HG03432 (cell line): Measurements from ENCODE around the gene SPTB.

Experiments
- ATAC-seq: cut with Tn5 transposase; IDR thresholded peaks from one replicate; pipeline ENCODE4 v1.9.1; 2021; ENCODE audit warnings: mild to moderate bottlenecking, moderate library complexity; ENCODE audit not compliant: unreplicated experiment

SPTB gene

DNA sequence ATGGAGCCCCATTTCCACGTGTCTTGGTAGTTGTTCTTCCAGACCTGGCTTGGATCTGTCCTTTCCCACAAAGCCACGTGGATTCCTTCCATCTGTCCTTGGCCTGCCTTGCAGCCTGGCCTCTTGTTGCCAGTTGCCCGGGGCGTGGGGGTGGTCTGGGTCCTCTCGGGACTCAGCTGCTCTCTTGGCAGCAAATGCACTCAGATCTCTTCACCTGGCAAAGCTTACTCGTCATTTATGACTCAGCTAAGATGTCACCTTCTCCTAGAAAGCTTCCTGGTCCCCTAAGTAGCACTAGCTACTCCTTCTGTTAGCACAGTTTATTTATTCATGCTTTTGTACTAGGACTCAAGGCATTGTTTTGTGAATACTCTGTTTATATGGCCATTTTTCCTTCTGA lies 161.8 kb downstream of the SPTB start:
- no peak for ATAC-seq

DNA sequence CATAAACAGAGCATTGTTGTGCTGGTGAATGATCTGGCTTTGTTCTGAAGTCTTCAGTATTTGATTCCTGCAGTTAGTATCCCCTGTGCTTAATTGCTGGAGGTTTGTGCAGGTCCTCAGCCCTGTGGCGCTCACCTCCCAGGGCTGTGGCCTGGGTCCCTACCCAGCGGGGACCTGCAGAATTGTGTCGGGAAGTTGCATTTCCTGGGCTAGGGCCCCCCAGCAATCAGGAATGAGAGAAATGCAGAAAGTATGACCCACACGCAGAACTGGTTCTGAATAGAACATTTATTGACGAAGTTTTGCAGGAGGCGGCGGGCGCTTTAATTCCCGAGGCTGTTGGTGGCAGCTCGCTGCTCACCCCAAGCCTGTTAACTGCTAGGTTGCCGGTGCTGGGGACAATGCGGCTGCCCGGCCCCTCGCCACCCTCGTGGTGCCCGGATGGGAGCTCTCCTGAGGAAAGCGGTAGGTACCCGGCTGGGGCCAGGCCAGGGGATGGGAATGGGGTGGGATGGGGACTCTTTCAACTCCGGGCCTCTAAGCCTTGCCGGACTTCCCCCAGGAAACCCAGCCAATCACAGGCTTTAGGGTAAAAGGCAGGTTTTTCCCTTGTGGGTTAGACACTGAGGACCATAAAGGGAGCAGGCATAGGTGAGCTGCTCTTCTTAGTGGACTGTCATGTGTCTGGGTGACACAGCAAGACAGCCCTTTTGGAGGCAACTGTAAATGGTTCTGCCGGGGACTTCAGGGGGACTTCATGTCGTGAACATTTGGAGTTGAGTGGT lies 163.9 kb downstream of the SPTB start:
- ATAC-seq, result no peak

DNA sequence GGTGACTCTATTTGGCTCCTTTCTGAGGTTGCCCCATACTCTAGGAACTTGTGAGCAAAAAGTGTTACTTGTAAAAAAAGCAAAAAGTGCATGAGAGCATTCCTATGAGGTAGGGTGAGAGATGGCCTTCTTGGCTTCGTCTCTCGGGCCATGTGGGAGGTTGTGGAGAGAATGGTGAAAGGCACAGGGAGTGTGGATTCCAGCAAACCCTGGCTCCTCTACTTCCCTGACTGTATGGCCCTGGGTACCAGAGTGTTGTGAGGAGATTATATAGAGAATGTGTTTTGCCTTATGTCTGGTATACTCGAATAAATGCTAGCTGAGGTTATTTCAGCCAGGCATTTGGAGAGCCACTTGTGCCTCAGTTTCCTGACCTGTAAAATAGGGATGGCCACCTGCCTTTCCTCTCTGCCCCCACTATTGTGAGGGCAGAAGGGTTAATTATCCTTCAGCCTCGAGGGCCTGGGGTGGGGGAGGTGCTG lies 164.5 kb downstream of the SPTB start:
- ATAC-seq, result no peak

DNA sequence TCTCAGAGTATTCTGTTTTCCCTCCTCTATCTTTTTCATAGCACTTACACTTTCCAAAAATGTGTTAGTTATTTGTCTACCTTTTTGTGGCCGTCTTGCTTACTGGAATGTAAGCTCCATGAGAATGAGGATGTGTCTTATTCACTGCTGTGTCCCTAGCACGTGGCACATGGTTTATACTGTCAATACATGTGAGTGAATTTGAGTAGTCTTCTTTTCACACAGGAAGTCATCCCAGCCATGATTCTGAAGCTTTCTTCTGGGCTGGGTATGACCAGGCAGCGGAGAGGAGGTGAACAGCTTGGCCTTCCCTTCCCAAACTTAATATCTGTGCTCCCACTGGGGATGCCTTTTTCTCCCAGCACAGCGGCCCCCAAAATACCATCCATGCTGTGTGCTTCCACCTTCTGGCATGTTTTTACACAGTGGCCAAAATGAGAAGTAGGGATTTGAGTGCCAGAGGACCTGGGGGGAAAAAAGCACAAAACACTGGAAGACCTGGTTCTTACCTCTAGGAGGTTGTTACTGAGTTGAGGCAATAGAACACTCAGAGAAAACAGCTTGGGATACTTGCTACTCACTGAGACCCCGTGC lies 165.2 kb downstream of the SPTB start:
- ATAC-seq, result no peak

DNA sequence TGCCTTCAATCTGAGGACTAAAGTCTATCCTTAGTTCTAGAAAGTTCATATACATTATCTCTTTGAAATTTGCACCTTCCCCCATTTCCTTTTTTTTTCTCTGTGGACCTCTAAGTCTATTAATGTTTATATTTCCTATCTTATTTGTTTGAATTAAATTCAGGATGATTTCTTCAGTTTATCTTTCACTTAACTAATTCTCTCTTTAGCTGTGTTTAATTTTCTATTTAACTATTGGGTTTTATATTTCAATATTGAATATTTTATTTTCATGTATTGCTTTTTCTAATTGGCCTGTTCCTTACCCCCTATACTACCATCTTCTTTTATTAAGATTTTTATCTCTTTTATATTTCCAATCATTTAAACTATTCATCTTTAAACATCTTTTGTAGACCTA lies 166.0 kb downstream of the SPTB start:
- ATAC-seq, result no peak

DNA sequence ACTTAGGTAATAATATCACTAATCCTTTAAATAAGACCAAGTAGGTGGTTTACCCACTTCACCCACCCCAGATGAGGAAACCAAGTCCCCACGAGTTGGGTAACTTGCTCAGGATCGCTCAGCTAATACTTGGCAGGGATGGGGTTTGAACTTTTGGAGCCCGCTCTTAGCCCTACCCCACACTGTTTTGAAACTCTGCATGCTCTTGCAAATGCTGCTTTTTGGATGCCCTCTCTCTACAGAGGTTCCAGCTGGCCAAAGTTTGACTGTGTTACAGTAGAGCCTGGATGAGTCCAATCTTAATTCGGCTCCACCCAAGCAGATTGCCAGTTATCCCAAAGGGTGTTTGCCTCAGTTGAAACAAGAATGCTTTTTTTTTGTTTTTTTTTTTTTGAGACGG lies 168.7 kb downstream of the SPTB start:
- no peak for ATAC-seq

GRCh38 chr14:64709126-64709525 lies 170.6 kb downstream of the SPTB start:
- no peak for ATAC-seq

- ATAC-seq, result no peak
Measured at GRCh38 chr14:64708148-64709004, 171.3 kb downstream of the SPTB start.

DNA sequence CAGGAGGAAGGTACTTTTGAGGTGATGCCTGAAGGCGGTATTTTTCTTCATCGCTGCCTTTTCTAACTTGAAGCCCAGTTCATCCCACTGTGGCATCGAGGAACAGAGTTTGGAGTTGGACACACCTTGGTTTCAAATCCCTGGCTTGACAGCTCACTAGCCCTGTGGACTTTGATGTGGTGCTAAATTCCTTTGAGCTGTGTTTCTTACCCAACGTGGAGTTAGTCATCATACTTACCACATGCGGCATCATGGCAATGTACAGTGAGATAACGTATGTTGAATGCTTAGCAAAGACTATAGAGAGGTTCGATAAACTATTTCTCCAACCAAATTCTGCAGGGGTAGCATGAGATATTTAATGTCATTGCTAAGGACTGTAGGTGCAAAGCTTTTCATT lies 172.0 kb downstream of the SPTB start:
- no peak for ATAC-seq

- no peak for ATAC-seq
Measured at GRCh38 chr14:64706593-64707193, 173.0 kb downstream of the SPTB start.

DNA sequence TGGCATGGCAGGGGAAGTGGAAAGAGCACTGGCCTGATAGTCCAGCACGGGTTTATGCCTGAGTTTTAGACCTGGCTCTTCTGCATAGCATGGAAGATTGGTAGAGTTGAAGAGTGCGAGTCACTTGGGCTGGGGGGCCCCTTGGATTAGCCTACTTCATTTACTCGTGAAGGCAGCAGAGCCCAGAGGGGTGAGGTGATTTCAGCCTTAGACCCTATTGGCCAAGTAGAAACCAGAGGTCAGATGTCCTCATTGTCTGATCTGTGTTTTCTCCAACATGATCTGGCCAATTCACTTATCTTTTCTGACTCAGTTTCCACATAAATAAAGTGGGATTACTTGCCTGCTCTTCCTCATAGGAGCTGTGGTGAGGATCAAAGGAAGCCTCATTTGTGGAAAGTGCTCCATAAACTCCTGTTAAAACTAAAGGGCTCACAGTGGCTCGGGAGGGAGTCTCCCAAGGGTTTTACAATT lies 173.6 kb downstream of the SPTB start:
- no peak for ATAC-seq

DNA sequence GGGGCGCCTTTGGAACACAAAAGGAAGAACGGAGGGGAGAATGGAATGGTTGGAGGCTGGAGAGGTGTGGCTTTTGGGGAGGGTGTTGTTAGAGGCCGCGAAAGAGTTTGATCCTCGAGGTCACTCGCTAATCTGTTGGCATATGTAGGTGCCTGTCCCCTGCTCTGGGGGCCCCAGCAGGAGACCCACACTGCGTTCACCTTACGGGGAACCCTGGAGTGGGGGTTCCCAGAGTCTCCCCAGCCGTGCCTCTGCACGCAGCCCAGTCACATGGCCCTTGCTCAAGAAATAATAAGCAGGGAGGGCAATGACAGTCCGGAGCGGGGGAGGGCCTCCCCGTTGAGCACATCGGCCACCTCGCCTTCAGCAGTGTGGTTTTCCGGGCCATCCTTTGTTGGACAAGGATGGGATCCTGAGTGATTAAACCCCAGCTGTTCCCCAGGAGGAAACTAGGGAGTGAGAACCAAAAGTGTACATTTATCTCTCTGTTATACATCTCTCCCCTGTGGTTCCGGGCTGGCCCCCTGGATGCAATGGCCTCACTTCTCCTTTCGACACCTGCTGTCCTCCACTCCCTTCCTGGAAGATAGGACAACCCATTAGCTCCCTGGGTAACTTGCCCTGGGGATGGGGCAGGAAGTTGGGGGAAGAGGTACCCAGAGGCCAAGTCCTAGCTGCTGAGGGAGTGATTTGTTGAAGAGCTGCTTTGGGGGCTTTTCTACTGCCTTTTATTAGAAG lies 174.2 kb downstream of the SPTB start:
- no peak for ATAC-seq

- ATAC-seq, result no peak
Measured at GRCh38 chr14:64704743-64705380, 174.8 kb downstream of the SPTB start.

DNA sequence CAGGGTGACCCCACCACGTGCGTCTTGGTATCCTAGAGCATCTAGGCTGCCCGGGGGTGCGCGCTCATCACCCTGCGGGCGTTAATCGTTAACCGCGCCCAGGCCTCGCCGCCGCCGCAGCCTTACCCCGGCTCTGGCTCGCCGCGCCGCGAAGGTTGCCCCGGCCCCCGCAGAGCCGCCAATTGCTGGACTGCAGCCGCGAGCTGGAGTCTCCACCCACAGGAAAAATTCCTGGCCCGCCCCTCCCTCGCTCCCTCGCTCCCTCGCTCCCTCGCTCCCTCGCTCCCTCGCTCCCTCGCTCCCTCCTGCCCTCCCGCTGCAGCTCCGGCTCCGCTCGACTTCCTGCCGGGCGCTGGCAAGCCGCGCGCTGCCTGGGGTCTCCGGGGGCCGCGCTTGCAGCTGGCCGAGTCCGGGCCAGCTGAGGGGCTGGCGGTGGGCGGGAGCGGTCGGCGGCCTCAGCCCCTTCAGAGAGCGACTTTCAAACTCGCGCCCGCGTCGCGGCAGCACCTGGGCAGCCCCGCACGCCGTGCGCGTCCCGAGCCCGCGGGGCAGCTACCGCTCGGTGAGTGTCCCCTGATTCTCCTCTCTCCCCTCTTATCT lies 175.5 kb downstream of the SPTB start, which contains the start of gene PLEKHG3:
Gene PLEKHG3, plus strand, starts transcription at position 282 of the 600 bp plus-strand sequence. CDS start 23,208 bp downstream, outside the sequence.
- ATAC-seq, result no peak

GRCh38 chr14:64703395-64704142 lies 176.1 kb downstream of the SPTB start:
- ATAC-seq, result no peak

DNA sequence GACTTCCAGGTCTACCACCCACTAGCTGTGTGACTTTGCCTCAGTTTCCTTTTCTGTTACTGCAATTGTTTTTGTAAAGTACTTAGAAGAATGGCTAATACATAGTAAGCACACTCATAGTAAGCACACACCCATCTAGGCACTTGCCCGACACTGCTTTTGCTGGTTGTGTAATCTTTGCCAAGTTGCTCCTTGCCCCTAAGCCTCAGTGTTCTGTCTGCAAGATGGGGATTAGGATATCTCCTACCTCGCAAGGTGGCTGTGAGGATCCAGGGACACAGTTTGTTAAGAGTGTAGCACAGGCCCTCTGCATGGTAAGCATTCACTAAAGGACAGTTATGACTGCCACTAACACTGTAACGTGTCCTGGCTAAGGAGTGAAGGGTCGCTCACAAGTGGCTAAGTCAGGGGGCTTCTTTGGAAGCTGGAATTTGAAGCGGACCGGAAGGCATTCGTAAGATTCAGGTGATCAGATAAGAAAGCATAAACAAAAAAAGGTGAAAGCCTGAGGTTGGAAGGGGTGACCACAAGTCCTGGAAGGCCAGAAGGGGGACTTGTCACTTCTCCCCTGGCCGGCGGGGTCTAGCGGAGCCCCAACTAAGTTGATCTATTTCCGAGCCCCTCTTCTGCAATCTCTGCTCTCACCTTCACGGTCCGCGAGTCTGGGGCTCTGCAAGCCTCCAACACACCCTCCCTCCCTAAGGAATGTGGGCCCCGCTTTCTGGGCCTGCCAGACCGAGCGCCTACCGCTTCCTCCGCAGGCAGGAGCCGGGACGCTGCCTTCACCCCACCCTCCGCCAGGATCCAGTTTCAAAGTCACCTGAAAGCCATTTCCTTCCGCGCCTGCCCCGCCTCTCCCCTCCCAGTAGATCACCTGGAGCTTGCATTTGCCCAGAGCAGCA lies 177.0 kb downstream of the SPTB start:
- no peak for ATAC-seq

- no peak for ATAC-seq
Measured at GRCh38 chr14:64701660-64702059, 178.0 kb downstream of the SPTB start.

GRCh38 chr14:64700894-64701293 lies 178.8 kb downstream of the SPTB start:
- ATAC-seq, result no peak
